ENCODE results near the gene FOSL2.

Gene FOSL2

DNA sequence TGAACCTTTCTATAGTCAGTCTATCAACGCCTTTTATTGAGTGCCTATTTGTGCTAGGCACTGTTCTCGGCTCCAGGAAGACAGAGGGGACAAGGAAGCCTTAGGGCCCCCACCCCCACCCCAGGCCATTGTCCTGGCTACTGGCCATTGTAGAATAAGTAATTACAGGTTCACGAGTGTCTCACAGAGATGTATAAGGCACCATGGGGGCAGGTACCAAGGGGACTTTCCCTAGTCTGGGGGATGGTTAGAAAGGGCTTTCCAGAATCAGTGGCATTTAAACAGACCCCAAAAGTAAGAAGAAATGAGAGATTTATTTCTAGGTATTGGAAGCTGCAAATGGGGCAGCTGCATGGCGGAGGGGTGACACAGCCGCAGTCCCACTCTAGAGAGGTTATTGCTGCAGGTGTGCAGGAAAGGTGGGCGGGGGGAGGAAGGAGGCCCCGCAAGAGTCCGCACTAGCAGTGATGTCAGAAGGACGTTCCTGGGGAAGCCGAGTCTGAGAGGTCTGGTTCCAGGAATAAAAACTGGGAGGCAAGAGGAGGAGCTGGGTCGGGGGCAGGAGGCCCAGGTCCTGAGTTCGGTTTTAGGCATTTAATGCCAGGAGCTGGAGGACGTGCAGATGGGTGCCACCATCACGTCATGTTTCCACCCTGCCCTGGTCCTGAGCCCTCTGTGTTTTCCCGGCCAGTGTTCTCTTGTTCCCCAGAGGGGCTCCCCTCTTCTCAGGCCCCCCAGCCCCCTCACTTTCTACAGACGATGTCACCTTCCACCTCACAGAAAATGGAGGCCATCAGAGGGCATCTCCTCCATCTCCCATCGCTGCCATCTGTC is 30.5 kb downstream of the FOSL2 start:
- Histone ChIP-seq H3K4me3 (no peak overlapping the region), H3K27me3 (no peaks in the 10 kb centered on the region), H3K9me3 (no peaks in the 10 kb centered on the region), H3K36me3 (peaks cover 8 to 52% (median 36%) of the 10 kb centered on the region in 3 donors), H3K27ac (no peak overlapping the region), H3K4me1 (peaks cover 0 to 11% (median 0%) of the 10 kb centered on the region in 4 donors)
- intact Hi-C loops (cut with DNase I; ENCODE audit: low total_unique reads): no loop called here
- TF ChIP-seq, protein P1, sequence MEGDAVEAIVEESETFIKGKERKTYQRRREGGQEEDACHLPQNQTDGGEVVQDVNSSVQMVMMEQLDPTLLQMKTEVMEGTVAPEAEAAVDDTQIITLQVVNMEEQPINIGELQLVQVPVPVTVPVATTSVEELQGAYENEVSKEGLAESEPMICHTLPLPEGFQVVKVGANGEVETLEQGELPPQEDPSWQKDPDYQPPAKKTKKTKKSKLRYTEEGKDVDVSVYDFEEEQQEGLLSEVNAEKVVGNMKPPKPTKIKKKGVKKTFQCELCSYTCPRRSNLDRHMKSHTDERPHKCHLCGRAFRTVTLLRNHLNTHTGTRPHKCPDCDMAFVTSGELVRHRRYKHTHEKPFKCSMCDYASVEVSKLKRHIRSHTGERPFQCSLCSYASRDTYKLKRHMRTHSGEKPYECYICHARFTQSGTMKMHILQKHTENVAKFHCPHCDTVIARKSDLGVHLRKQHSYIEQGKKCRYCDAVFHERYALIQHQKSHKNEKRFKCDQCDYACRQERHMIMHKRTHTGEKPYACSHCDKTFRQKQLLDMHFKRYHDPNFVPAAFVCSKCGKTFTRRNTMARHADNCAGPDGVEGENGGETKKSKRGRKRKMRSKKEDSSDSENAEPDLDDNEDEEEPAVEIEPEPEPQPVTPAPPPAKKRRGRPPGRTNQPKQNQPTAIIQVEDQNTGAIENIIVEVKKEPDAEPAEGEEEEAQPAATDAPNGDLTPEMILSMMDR (IDR thresholded peaks at IDR 0.05): no peak
- peak in 1 of 2 donors; percentile 63 for DNase-seq

GRCh38 chr2:28423856-28424605 is 31.4 kb downstream of the FOSL2 start:
- peak in 1 of 2 donors; percentile 65 for DNase-seq
- intact Hi-C loops (cut with DNase I; ENCODE audit: low total_unique reads): no loop called here
- Histone ChIP-seq H3K9me3 (no peaks in the 10 kb centered on the region), H3K27me3 (no peaks in the 10 kb centered on the region), H3K27ac (no peak overlapping the region), H3K36me3 (peaks cover 8 to 48% (median 32%) of the 10 kb centered on the region in 3 donors), H3K4me3 (no peak overlapping the region), H3K4me1 (peaks cover 0 to 11% (median 0%) of the 10 kb centered on the region in 4 donors)
- TF ChIP-seq, protein P1 (IDR thresholded peaks at IDR 0.05): no peak

GRCh38 chr2:28424799-28425463 is 32.3 kb downstream of the FOSL2 start:
- no peaks in the 10 kb centered on the region for H3K27me3 ChIP-seq
- DNase-seq: no peak
- no peak overlapping the region for H3K4me3 ChIP-seq
- TF ChIP-seq, protein P1 (IDR thresholded peaks at IDR 0.05): no peak
- no peak overlapping the region for H3K27ac ChIP-seq
- H3K4me1 ChIP-seq: peaks cover 0 to 6% (median 0%) of the 10 kb centered on the region in 4 donors
- intact Hi-C loops (cut with DNase I; ENCODE audit: low total_unique reads): no loop called here
- H3K9me3 ChIP-seq: no peaks in the 10 kb centered on the region
- H3K36me3 ChIP-seq: peaks cover 7 to 42% (median 24%) of the 10 kb centered on the region in 3 donors

DNA sequence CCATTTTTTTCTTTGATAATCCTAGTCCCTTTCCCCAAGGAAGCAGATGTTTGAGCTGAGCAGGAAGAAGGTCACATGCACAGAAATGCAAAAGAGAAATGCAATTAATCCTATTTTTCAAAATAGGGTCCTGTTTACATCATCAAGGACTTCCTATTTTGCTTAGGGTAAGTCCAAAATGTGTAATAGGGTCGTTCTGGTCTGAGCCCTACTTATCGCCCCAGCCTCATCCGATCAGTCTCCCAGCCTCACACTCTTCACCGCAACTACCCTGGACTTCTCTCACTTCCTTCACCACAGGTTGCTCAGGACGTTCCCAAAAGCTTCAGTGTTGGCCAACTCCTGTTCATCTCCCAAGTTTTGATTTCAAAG is 32.8 kb downstream of the FOSL2 start:
- intact Hi-C loops (cut with DNase I; ENCODE audit: low total_unique reads): no loop called here
- no peak for DNase-seq
- Histone ChIP-seq H3K27me3 (no peaks in the 10 kb centered on the region), H3K27ac (no peak overlapping the region), H3K36me3 (peaks cover 4 to 37% (median 19%) of the 10 kb centered on the region in 3 donors), H3K4me3 (no peak overlapping the region), H3K4me1 (peaks cover 0 to 2% (median 0%) of the 10 kb centered on the region in 4 donors), H3K9me3 (no peaks in the 10 kb centered on the region)
- TF ChIP-seq, protein P1 (IDR thresholded peaks at IDR 0.05): no peak

DNA sequence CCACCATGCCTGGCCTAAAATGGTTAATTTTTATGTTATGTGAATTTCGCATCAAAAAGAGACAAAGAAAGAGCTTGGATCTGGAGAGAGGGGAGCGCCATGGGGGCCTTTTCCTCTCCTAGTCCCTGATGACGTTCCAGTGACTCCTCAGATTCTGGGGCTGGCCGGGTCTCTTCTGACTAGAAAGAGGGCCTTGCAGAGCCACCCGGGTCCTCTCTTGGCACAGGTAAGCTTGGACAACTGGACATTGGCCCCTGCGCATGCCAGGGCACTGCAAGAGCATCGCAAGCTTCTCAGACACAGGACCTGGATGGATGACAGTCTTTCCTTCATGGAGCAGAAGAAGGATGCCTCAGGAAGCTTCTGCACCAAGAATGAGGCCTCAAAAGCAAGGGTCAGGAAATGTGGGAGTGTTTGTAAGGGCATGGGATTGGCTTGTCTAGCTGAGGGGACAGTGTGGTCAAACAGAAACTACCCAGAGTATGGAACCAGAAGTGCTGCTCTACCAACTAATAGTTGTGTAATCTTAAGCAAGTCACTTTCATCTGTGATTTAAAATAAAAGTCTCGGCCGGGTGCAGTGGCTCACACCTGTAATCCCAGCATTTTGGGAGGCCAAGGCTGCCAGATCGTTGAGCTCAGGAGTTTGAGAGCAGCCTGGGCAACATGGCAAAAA is 35.2 kb downstream of the FOSL2 start:
- no peaks in the 10 kb centered on the region for H3K4me1 ChIP-seq
- intact Hi-C loops (cut with DNase I; ENCODE audit: low total_unique reads): no loop called here
- H3K27ac ChIP-seq: no peak overlapping the region
- no peaks in the 10 kb centered on the region for H3K9me3 ChIP-seq
- TF ChIP-seq, protein P1 (IDR thresholded peaks at IDR 0.05): no peak
- H3K4me3 ChIP-seq: no peak overlapping the region
- DNase-seq: peak in 1 of 2 donors; percentile 62
- H3K27me3 ChIP-seq: no peaks in the 10 kb centered on the region
- peaks cover 4 to 22% (median 17%) of the 10 kb centered on the region in 3 donors for H3K36me3 ChIP-seq

Data from tibial artery (tissue), 4 donors.